Measurements from ENCODE around the gene WDR18. TPM values are rescaled to one million over a fixed set of nuclear protein-coding genes. Genes with fewer than 3 reads are reported as not detected.

Gene WDR18
- total and polyA plus RNA-seq, 2 experiments from 2014 or later: 155 to 157 TPM

GRCh38 chr19:1011831-1012333 lies 27.7 kb downstream of the WDR18 start (continued):
- TF ChIP-seq CREB1 (CRISPR knock-in tag; IDR thresholded peaks at IDR 0.05; ENCODE audit: low read depth): no peak
- TF ChIP-seq, protein P1, sequence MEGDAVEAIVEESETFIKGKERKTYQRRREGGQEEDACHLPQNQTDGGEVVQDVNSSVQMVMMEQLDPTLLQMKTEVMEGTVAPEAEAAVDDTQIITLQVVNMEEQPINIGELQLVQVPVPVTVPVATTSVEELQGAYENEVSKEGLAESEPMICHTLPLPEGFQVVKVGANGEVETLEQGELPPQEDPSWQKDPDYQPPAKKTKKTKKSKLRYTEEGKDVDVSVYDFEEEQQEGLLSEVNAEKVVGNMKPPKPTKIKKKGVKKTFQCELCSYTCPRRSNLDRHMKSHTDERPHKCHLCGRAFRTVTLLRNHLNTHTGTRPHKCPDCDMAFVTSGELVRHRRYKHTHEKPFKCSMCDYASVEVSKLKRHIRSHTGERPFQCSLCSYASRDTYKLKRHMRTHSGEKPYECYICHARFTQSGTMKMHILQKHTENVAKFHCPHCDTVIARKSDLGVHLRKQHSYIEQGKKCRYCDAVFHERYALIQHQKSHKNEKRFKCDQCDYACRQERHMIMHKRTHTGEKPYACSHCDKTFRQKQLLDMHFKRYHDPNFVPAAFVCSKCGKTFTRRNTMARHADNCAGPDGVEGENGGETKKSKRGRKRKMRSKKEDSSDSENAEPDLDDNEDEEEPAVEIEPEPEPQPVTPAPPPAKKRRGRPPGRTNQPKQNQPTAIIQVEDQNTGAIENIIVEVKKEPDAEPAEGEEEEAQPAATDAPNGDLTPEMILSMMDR (conservative IDR thresholded peaks at IDR 0.05; ENCODE audit: low read depth in 2 of 2): no peak
- TF ChIP-seq, protein P2, sequence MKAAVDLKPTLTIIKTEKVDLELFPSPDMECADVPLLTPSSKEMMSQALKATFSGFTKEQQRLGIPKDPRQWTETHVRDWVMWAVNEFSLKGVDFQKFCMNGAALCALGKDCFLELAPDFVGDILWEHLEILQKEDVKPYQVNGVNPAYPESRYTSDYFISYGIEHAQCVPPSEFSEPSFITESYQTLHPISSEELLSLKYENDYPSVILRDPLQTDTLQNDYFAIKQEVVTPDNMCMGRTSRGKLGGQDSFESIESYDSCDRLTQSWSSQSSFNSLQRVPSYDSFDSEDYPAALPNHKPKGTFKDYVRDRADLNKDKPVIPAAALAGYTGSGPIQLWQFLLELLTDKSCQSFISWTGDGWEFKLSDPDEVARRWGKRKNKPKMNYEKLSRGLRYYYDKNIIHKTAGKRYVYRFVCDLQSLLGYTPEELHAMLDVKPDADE (IDR thresholded peaks at IDR 0.05): no peak
- no peak for TF ChIP-seq NANOG (IDR thresholded peaks at IDR 0.05; ENCODE audit: borderline replicate concordance)
- no peak for TF ChIP-seq ZNF114 (CRISPR knock-in tag; IDR thresholded peaks at IDR 0.05)
- TF ChIP-seq ZNF331 (CRISPR knock-in tag; IDR thresholded peaks at IDR 0.05; ENCODE audit: low read depth): no peak
- TF ChIP-seq POLR2AphosphoS5 (IDR thresholded peaks at IDR 0.05; ENCODE audit: low read depth): no peak

DNA sequence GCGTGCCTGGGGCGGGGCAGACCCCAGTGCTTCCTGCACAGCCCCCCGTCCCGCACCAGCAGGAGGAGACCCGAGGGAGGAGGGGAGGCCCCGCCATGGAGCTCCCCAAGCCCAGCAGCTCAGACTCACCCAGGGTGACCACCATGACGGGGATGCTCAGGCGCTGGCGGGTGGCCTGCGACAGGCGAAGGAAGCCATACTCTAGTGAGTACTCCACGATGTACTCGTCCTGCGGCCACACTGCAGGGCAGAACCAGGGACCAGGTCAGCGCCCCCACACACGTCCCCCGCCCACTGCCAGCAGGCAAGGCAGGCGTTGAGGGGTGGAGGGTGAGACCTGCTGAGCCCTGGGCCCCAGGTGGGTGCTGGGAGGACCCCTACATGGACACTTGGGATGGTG lies 28.2 kb downstream of the WDR18 start:
- H3K4me3 Mint-ChIP-seq: no peak overlapping the region
- peaks cover 5% of the 10 kb centered on the region; the same call in 1 of the 2 replicates for H3K4me1 ChIP-seq (ENCODE audit: insufficient read depth)
- no peaks in the 10 kb centered on the region for H3K27me3 ChIP-seq (ENCODE audit: insufficient read depth)
- H3K9me2 ChIP-seq (ENCODE audit: insufficient read depth): no peaks in the 10 kb centered on the region
- no peak overlapping the region for H2AFZ ChIP-seq
- peaks cover 6% of the 10 kb centered on the region; the same call in 1 of the 2 replicates for H3F3A ChIP-seq (replicated peaks; ENCODE audit: low read depth)
- H3K27ac Mint-ChIP-seq: no peak overlapping the region
- H3K36me3 ChIP-seq (ENCODE audit: insufficient read depth): no peaks in the 10 kb centered on the region
- H3K79me2 ChIP-seq (replicated peaks; ENCODE audit: insufficient read depth): peaks cover 37% of the 10 kb centered on the region
- peaks cover 7% of the 10 kb centered on the region for H3K27me3 Mint-ChIP-seq (ENCODE audit: insufficient read depth, low read depth, poor library complexity)
- H4K20me1 ChIP-seq (replicated peaks; ENCODE audit: insufficient read depth): peaks cover 18% of the 10 kb centered on the region
- ATAC-seq (no peak), DNase-seq (ENCODE audit: low spot score) (no peak)
- peaks cover 3% of the 10 kb centered on the region; the same call in 2 of the 3 replicates for H3K36me3 Mint-ChIP-seq (ENCODE audit: low read depth)
- no peak overlapping the region for H3K27ac ChIP-seq (ENCODE audit: low read depth)
- no peak overlapping the region for H3K4me2 ChIP-seq
- no peak overlapping the region for H3K4me3 ChIP-seq
- TF ChIP-seq EZH2phosphoT487 (IDR thresholded peaks at IDR 0.05; ENCODE audit: unreplicated experiment) (no peak), CREB1 (CRISPR knock-in tag; IDR thresholded peaks at IDR 0.05; ENCODE audit: low read depth) (no peak), POLR2AphosphoS5 (IDR thresholded peaks at IDR 0.05; ENCODE audit: low read depth) (no peak), ZNF114 (CRISPR knock-in tag; IDR thresholded peaks at IDR 0.05) (no peak)
- TF ChIP-seq, protein P1 (conservative IDR thresholded peaks at IDR 0.05; ENCODE audit: low read depth in 2 of 2): no peak
- TF ChIP-seq, protein P2 (IDR thresholded peaks at IDR 0.05): no peak
- TF ChIP-seq, protein P3, sequence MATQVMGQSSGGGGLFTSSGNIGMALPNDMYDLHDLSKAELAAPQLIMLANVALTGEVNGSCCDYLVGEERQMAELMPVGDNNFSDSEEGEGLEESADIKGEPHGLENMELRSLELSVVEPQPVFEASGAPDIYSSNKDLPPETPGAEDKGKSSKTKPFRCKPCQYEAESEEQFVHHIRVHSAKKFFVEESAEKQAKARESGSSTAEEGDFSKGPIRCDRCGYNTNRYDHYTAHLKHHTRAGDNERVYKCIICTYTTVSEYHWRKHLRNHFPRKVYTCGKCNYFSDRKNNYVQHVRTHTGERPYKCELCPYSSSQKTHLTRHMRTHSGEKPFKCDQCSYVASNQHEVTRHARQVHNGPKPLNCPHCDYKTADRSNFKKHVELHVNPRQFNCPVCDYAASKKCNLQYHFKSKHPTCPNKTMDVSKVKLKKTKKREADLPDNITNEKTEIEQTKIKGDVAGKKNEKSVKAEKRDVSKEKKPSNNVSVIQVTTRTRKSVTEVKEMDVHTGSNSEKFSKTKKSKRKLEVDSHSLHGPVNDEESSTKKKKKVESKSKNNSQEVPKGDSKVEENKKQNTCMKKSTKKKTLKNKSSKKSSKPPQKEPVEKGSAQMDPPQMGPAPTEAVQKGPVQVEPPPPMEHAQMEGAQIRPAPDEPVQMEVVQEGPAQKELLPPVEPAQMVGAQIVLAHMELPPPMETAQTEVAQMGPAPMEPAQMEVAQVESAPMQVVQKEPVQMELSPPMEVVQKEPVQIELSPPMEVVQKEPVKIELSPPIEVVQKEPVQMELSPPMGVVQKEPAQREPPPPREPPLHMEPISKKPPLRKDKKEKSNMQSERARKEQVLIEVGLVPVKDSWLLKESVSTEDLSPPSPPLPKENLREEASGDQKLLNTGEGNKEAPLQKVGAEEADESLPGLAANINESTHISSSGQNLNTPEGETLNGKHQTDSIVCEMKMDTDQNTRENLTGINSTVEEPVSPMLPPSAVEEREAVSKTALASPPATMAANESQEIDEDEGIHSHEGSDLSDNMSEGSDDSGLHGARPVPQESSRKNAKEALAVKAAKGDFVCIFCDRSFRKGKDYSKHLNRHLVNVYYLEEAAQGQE (IDR thresholded peaks at IDR 0.05; ENCODE audit: unreplicated experiment): no peak
- H3K9me3 Mint-ChIP-seq: no peaks in the 10 kb centered on the region
- peaks cover 17% of the 10 kb centered on the region for H3K4me1 Mint-ChIP-seq
